PFSK-1 (cell line): ENCODE results near the gene CERS4.

Experiments used
- SIN3A ChIP-seq: IDR thresholded peaks from 2 replicates; pipeline ENCODE4 v1.6.1; 2012; ENCODE audit warnings: mild to moderate bottlenecking, low read length, moderate library complexity, borderline replicate concordance; ENCODE audit not compliant: insufficient read depth
- TAF1 ChIP-seq: IDR thresholded peaks from 2 replicates; pipeline ENCODE4 v1.6.1; 2012; ENCODE audit warnings: low read length, control low read depth, borderline replicate concordance; ENCODE audit not compliant: insufficient read depth

DNA sequence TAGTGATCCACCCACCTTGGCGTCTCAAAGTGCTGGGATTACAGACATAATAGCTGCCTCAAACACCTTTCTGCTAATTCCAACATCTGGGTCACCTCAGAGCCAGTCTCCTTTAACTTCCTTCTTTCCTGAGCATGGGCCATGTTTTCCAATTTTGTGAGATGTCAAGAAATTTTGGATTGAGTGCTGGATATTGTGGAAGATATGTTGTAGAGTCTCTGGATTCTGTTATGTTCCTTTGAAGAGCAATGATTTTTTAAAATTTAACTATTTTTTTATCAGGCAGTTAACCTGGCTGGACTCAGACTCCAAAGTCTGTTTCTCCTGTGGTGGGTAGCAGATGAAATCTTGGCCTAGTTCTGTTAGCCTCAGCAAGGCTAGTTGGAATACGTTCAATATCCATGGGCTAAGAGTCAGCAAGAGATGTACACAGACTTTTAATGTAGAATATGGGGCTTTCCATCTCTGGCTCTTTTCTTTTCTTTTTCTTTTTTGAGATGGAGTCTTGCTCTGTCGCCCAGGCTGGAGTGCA lies 22.0 kb downstream of the CERS4 start:
- no peak for TF ChIP-seq TAF1
- no peak for TF ChIP-seq SIN3A
